Middle frontal gyrus (tissue), 1 donor: ENCODE data around the gene GNAI1.

Experiments
- DNase-seq: peaks from one replicate; pipeline ENCODE4 v3.0.0-alpha.2; 2015; ENCODE audit warnings: low spot score; ENCODE audit errors: extremely low spot score

GNAI1 gene

GRCh38 chr7:80132594-80132993, 2.0 kb upstream of the GNAI1 start:
- DNase-seq = no peak

- no peak for DNase-seq
These were observed 1.1 kb upstream of the GNAI1 start for GRCh38 chr7:80133361-80134114.

DNA sequence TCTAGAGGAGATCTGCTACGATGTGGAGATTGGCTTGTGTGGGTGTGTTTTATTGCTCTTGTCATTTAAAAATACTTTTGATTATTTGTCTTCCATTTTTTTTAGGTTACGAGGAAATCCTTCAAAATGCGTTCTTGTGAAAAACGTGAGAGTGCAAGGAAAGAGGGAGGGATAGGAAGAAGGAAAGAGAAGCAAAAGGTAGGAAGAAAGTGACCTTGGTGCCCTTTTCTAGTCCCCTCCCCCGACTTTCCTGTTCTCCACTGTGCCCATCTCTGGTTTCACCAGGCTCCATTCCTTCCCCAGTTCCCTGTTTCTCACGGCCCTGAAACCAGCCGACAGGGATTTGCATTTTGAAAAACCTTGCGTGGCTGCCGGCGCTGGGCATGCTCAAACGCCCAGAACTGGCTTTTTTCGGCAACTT, 506 bp upstream of the GNAI1 start:
- no peak for DNase-seq

- DNase-seq = no peak
These were observed 876 bp downstream of the GNAI1 start for GRCh38 chr7:80135309-80136104.

GRCh38 chr7:80136261-80137055, 1.8 kb downstream of the GNAI1 start:
- no peak for DNase-seq

- no peak for DNase-seq
These were observed 2.8 kb downstream of the GNAI1 start for GRCh38 chr7:80137410-80137809.

DNA sequence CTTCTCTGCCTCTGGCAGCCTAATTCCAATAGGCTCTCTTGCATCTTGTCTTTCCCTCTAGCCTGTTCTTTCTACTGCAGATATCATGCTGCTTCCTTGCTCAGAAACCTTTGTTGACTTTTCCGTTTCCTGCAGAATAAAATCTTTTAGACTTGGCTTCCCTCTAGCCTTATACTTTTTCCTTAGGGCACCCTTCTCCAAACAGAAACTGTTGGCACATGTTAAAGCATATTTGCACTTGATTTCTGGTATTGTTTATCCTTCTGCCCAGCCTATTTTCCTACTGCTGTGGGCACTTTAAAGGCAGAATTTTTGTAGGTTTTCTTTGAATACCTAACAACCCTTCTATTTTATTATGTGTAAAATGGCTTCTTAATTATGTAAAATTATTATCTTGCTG, 4.6 kb downstream of the GNAI1 start:
- DNase-seq = no peak

DNA sequence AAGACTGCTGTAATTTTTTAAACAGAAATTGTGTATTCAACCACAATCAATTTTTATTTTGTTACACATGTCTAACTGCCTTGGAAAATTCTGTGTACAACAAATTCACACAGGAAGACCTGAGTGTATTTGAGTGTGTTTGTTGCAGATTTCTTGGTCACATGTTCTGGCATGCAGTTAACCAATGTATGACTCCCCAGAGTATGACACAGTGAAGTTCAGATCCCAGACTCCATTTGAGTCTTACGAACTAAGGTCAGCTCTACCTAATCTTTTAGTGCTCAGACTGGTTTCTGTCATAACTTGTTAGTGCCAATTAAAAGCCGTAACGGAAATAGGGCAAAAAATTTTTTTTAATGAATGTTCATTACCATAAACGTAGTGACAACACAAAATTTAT, 5.8 kb downstream of the GNAI1 start:
- no peak for DNase-seq

DNA sequence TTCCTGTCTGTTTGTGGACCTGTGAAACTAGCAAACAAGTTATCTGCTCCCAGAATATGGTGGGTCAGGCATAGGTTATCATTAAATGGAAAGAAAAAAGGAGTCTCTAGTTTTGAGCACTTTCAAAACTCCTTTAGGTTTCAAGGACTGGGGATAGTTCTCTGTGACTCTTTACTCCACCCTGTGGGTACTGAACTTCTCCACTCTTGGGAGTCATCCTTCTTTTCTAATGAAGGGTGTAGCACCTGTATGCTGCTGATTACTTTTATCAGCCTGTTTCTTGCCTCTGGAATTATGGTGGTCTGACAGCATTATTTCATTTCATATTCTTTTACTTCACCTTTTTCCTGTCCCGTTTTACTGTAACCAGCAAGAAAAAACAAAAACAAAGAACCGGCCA, 6.7 kb downstream of the GNAI1 start:
- DNase-seq = no peak

GRCh38 chr7:80142853-80143580, 8.4 kb downstream of the GNAI1 start:
- no peak for DNase-seq

GRCh38 chr7:80145780-80146422, 11.3 kb downstream of the GNAI1 start:
- DNase-seq = no peak

- no peak for DNase-seq
These were observed 12.0 kb downstream of the GNAI1 start for GRCh38 chr7:80146545-80147182.

GRCh38 chr7:80147543-80148391, 13.1 kb downstream of the GNAI1 start:
- DNase-seq = no peak

- DNase-seq = no peak
These were observed 16.1 kb downstream of the GNAI1 start for GRCh38 chr7:80150611-80151273.

GRCh38 chr7:80151274-80151665, 16.6 kb downstream of the GNAI1 start:
- DNase-seq = no peak

DNA sequence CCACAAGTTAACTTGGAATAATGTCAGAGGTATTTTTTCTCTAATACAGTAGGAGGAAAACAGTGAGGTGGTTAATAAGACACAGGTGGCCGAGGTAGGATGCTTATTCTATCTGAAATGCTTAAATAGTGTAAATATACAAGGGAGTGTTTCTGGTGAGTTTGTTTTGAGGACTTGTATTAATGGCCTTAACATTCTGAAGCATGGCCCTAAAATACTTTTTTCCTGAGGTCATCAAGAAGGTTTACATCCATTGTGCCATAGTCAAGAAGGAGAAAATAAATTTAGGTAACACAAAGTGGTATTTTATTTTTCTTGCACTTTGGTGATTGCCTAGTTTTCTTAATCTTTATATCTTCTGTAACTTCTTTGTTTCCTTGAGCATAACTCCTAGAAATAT, 18.8 kb downstream of the GNAI1 start:
- DNase-seq = no peak

GRCh38 chr7:80154656-80155333, 20.2 kb downstream of the GNAI1 start:
- no peak for DNase-seq

DNA sequence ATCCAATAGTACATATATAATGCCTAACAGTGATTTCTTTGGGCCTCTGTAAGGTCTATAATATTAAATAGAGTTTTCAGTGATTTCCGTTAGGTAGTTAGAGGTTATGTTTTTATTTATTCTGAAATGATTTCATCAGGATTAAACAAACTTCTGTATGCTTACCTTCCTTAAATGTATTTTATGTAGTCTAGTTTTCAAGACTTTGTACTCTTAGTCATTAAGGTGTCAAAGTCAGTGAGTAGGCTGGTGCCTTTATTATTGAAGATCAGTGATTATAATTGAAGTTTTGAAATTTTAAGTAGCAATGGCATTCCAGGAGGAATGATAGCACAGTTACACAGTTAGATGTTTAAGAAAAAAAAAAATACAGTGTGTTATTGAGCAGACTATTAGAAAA, 20.7 kb downstream of the GNAI1 start:
- no peak for DNase-seq
